H1 (cell line): ENCODE measurements around the gene VWA2. TPM values are rescaled to one million over a fixed set of nuclear protein-coding genes. Genes with fewer than 3 reads are reported as not detected.

Experiments
- CHD2 ChIP-seq: IDR thresholded peaks from 2 replicates; pipeline ENCODE4 v1.6.1; 2012; ENCODE audit warnings: low read length, improper control_type of control experiment
- SUZ12 ChIP-seq: fragments of 200-600 bp; sonication (generic); IDR thresholded peaks from 2 replicates; pipeline ENCODE4 v1.6.1; 2012; ENCODE audit warnings: mild to moderate bottlenecking, inconsistent platforms, low read length, moderate library complexity, mixed read lengths
- TAF7 ChIP-seq: optimal IDR thresholded peaks from 2 replicates; pipeline ENCODE3; 2011; ENCODE audit warnings: low read depth, mild to moderate bottlenecking, inconsistent platforms, low read length, moderate library complexity, borderline replicate concordance
- polyA plus RNA-seq, 7 experiments: library from polyadenylated mRNA; depleted of rRNA in 3 of 7; stranded (reverse) in 5 of 7; unstranded in 2 of 7; fragments of >200 nt in 5 of 7; fragments of 200-250 nt in 2 of 7; gene quantifications; 1 replicate in 5 of 7; 2 replicates in 1 of 7; 4 replicates in 1 of 7; pipeline versions ENCODE4 v1.2.1 to v1.2.3, GENCODE V29; 2011 to 2013; ENCODE audit warnings: missing spikeins in 2 of 7, mixed read lengths in 2 of 7
- total RNA-seq: library from RNA; stranded (reverse); fragmentation: NEBNext Ultra II Directional; extraction: Animal tissue kit (Norgen Biotek cat#: 25700); gene quantifications from 2 replicates; pipeline ENCODE4 v1.2.1, GENCODE V29; 2021
- TF ChIP-seq, protein P1 (sequence below): fragments of 300-600 bp; sonication (generic); IDR thresholded peaks from 2 replicates; pipeline ENCODE4 v1.7.1; 2012; ENCODE audit warnings: low read length, moderate library complexity, mild to moderate bottlenecking, inconsistent platforms; ENCODE audit not compliant: insufficient replicate concordance

Gene VWA2
- total and polyA plus RNA-seq, 2 of the 8 experiments (the other 6 are each of a cell fraction or from before 2014, with no cell fraction given) = 2.8 to 2.9 TPM

- TF ChIP-seq, protein P1, sequence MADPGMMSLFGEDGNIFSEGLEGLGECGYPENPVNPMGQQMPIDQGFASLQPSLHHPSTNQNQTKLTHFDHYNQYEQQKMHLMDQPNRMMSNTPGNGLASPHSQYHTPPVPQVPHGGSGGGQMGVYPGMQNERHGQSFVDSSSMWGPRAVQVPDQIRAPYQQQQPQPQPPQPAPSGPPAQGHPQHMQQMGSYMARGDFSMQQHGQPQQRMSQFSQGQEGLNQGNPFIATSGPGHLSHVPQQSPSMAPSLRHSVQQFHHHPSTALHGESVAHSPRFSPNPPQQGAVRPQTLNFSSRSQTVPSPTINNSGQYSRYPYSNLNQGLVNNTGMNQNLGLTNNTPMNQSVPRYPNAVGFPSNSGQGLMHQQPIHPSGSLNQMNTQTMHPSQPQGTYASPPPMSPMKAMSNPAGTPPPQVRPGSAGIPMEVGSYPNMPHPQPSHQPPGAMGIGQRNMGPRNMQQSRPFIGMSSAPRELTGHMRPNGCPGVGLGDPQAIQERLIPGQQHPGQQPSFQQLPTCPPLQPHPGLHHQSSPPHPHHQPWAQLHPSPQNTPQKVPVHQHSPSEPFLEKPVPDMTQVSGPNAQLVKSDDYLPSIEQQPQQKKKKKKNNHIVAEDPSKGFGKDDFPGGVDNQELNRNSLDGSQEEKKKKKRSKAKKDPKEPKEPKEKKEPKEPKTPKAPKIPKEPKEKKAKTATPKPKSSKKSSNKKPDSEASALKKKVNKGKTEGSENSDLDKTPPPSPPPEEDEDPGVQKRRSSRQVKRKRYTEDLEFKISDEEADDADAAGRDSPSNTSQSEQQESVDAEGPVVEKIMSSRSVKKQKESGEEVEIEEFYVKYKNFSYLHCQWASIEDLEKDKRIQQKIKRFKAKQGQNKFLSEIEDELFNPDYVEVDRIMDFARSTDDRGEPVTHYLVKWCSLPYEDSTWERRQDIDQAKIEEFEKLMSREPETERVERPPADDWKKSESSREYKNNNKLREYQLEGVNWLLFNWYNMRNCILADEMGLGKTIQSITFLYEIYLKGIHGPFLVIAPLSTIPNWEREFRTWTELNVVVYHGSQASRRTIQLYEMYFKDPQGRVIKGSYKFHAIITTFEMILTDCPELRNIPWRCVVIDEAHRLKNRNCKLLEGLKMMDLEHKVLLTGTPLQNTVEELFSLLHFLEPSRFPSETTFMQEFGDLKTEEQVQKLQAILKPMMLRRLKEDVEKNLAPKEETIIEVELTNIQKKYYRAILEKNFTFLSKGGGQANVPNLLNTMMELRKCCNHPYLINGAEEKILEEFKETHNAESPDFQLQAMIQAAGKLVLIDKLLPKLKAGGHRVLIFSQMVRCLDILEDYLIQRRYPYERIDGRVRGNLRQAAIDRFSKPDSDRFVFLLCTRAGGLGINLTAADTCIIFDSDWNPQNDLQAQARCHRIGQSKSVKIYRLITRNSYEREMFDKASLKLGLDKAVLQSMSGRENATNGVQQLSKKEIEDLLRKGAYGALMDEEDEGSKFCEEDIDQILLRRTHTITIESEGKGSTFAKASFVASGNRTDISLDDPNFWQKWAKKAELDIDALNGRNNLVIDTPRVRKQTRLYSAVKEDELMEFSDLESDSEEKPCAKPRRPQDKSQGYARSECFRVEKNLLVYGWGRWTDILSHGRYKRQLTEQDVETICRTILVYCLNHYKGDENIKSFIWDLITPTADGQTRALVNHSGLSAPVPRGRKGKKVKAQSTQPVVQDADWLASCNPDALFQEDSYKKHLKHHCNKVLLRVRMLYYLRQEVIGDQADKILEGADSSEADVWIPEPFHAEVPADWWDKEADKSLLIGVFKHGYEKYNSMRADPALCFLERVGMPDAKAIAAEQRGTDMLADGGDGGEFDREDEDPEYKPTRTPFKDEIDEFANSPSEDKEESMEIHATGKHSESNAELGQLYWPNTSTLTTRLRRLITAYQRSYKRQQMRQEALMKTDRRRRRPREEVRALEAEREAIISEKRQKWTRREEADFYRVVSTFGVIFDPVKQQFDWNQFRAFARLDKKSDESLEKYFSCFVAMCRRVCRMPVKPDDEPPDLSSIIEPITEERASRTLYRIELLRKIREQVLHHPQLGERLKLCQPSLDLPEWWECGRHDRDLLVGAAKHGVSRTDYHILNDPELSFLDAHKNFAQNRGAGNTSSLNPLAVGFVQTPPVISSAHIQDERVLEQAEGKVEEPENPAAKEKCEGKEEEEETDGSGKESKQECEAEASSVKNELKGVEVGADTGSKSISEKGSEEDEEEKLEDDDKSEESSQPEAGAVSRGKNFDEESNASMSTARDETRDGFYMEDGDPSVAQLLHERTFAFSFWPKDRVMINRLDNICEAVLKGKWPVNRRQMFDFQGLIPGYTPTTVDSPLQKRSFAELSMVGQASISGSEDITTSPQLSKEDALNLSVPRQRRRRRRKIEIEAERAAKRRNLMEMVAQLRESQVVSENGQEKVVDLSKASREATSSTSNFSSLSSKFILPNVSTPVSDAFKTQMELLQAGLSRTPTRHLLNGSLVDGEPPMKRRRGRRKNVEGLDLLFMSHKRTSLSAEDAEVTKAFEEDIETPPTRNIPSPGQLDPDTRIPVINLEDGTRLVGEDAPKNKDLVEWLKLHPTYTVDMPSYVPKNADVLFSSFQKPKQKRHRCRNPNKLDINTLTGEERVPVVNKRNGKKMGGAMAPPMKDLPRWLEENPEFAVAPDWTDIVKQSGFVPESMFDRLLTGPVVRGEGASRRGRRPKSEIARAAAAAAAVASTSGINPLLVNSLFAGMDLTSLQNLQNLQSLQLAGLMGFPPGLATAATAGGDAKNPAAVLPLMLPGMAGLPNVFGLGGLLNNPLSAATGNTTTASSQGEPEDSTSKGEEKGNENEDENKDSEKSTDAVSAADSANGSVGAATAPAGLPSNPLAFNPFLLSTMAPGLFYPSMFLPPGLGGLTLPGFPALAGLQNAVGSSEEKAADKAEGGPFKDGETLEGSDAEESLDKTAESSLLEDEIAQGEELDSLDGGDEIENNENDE = no peak
- no peak for TF ChIP-seq TAF7
- no peak for TF ChIP-seq CHD2
- no peak for TF ChIP-seq SUZ12
Measured at GRCh38 chr10:114234132-114234531, 4.9 kb upstream of the VWA2 start (continued).
